Stimulated activated CD8-positive, alpha-beta memory T cell treated with anti-CD3 and anti-CD28 coated beads, Interleukin-4, amount 100 ng/mL, for 24 hours (primary cell): Measurements from ENCODE around the gene LRRTM4.

Source experiments
- DNase-seq: peaks from one replicate; pipeline ENCODE4 v3.0.0-alpha.2; 2020; ENCODE audit warnings: low read depth

LRRTM4 gene

GRCh38 chr2:77470096-77470495 is 52.1 kb downstream of the LRRTM4 start:
- no peak for DNase-seq

GRCh38 chr2:77469106-77469505 is 53.1 kb downstream of the LRRTM4 start:
- DNase-seq: no peak

GRCh38 chr2:77459840-77460239 is 62.3 kb downstream of the LRRTM4 start:
- DNase-seq: no peak

- DNase-seq: no peak
Observed at GRCh38 chr2:77458216-77458615, 64.0 kb downstream of the LRRTM4 start.

- DNase-seq: no peak
Observed at GRCh38 chr2:77457665-77458064, 64.5 kb downstream of the LRRTM4 start.

- no peak for DNase-seq
Observed at GRCh38 chr2:77443076-77443475, 79.1 kb downstream of the LRRTM4 start.

GRCh38 chr2:77434880-77435279 is 87.3 kb downstream of the LRRTM4 start:
- DNase-seq: no peak

- DNase-seq: no peak
Observed at GRCh38 chr2:77428946-77429345, 93.2 kb downstream of the LRRTM4 start.

GRCh38 chr2:77421971-77422370 is 100.2 kb downstream of the LRRTM4 start:
- DNase-seq: no peak

- DNase-seq: no peak
Observed at GRCh38 chr2:77418537-77418936, 103.6 kb downstream of the LRRTM4 start.

GRCh38 chr2:77404189-77404588 is 118.0 kb downstream of the LRRTM4 start:
- DNase-seq: no peak

- DNase-seq: no peak
Observed at GRCh38 chr2:77398970-77399600, 123.1 kb downstream of the LRRTM4 start.

- no peak for DNase-seq
Observed at GRCh38 chr2:77397763-77398162, 124.4 kb downstream of the LRRTM4 start.

- DNase-seq: no peak
Observed at GRCh38 chr2:77395011-77395410, 127.2 kb downstream of the LRRTM4 start.

- DNase-seq: no peak
Observed at GRCh38 chr2:77391119-77391518, 131.1 kb downstream of the LRRTM4 start.

- DNase-seq: no peak
Observed at GRCh38 chr2:77387324-77387723, 134.9 kb downstream of the LRRTM4 start.

GRCh38 chr2:77372636-77373035 is 149.5 kb downstream of the LRRTM4 start:
- no peak for DNase-seq

GRCh38 chr2:77370511-77370910 is 151.7 kb downstream of the LRRTM4 start:
- no peak for DNase-seq

GRCh38 chr2:77363277-77363676 is 158.9 kb downstream of the LRRTM4 start:
- DNase-seq: no peak

GRCh38 chr2:77348821-77349220 is 173.4 kb downstream of the LRRTM4 start:
- no peak for DNase-seq

- DNase-seq: no peak
Observed at GRCh38 chr2:77336013-77336412, 186.2 kb downstream of the LRRTM4 start.

GRCh38 chr2:77328134-77328931 is 193.8 kb downstream of the LRRTM4 start:
- DNase-seq: no peak

- DNase-seq: no peak
Observed at GRCh38 chr2:77325395-77325794, 196.8 kb downstream of the LRRTM4 start.

GRCh38 chr2:77322431-77322830 is 199.7 kb downstream of the LRRTM4 start:
- DNase-seq: no peak
